Right lobe of liver (tissue), 4 donors: ENCODE results near the gene MICU1.

Experiments
- POLR2A ChIP-seq: fragments of 450-650 bp; IDR thresholded peaks from one replicate; pipeline ENCODE4 v1.6.1; 2017; ENCODE audit warnings: antibody characterized with exemption, mild to moderate bottlenecking
- TF ChIP-seq, protein P1 (sequence below), 4 donors: fragments of 200-600 bp in 3 of 4; fragments of 450-650 bp in 1 of 4; IDR thresholded peaks; one replicate each; pipeline versions ENCODE4 v1.5.1 to v1.8.0; 2016 to 2022; ENCODE audit warnings: antibody characterized with exemption in 4 of 4, mild to moderate bottlenecking in 2 of 4
- donor health status: DM: no; HTN: no; CAD: no.
- donor health status: DM: no; HTN: no; CAD: no.
- donor health status: DM: no; HTN: yes; CAD: no.

- TF ChIP-seq, protein P1, sequence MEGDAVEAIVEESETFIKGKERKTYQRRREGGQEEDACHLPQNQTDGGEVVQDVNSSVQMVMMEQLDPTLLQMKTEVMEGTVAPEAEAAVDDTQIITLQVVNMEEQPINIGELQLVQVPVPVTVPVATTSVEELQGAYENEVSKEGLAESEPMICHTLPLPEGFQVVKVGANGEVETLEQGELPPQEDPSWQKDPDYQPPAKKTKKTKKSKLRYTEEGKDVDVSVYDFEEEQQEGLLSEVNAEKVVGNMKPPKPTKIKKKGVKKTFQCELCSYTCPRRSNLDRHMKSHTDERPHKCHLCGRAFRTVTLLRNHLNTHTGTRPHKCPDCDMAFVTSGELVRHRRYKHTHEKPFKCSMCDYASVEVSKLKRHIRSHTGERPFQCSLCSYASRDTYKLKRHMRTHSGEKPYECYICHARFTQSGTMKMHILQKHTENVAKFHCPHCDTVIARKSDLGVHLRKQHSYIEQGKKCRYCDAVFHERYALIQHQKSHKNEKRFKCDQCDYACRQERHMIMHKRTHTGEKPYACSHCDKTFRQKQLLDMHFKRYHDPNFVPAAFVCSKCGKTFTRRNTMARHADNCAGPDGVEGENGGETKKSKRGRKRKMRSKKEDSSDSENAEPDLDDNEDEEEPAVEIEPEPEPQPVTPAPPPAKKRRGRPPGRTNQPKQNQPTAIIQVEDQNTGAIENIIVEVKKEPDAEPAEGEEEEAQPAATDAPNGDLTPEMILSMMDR (IDR thresholded peaks at IDR 0.05) = no peak
- no peak for TF ChIP-seq POLR2A
These were observed 100.6 kb downstream of the MICU1 start for GRCh38 chr10:72525277-72525676.
